ENCODE measurements around the gene IL1RAPL1.

DNA sequence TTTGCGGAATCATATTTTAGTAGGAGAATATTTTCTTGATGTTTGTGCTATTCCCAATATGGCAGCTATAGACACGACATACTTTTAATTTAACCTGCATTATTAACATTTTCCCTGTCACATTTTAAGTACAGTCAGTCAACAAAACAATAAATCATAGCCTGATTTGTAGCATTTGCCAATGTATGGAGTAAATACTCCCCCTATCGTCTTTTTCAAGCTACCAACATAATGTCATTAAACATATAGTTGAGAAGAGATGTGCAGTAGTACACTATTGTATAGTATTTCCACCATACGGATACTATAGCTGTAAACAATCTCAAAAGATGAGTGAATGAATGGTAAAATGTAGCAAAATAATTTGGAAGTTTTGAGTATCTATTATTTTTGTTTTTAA is 1324.4 kb downstream of the IL1RAPL1 start:
- TF ChIP-seq MYC (IDR thresholded peaks at IDR 0.05; ENCODE audit: low read depth, low read length), result no peak
- TF ChIP-seq CTCF (IDR thresholded peaks at IDR 0.05; ENCODE audit: low read depth, low read length), result no peak
- TF ChIP-seq POLR2A (IDR thresholded peaks at IDR 0.05; ENCODE audit: extremely low read depth, insufficient read length), result no peak
- TF ChIP-seq MAX (IDR thresholded peaks at IDR 0.05; ENCODE audit: low read depth, low read length), result no peak

All from NB4 (cell line).